K562 (cell line): Measurements from ENCODE around the gene MSS51. TPM values are rescaled to one million over a fixed set of nuclear protein-coding genes. Genes with fewer than 3 reads are reported as not detected.

ENCODE experiments used
- ARID1B ChIP-seq: fragments of 450-650 bp; IDR thresholded peaks from 2 replicates; pipeline ENCODE4 v1.6.1; 2016; ENCODE audit warnings: antibody characterized with exemption, mild to moderate bottlenecking, inconsistent platforms
- BRCA1 ChIP-seq, 2 experiments: fragments of 450-650 bp in 1 of 2; sonication (generic) in 1 of 2; formaldehyde crosslinking in 1 of 2; IDR thresholded peaks; 2 replicates each; pipeline versions ENCODE4 v1.5.0 to v1.6.1; 2017 to 2020; ENCODE audit warnings: mild to moderate bottlenecking in 1 of 2, missing genetic modification reagents in 1 of 2
- DIDO1 ChIP-seq: fragments of 450-650 bp; IDR thresholded peaks from 2 replicates; pipeline ENCODE4 v1.6.1; 2016; ENCODE audit warnings: low read depth, missing biosample characterization, missing genetic modification characterization
- DMBX1 ChIP-seq: fragments of 250-450 bp; sonication (Bioruptor Pico); IDR thresholded peaks from 2 replicates; pipeline ENCODE4 v1.8.0; 2022; ENCODE audit warnings: inconsistent platforms, mild to moderate bottlenecking, moderate library complexity, borderline replicate concordance
- E2F8 ChIP-seq: fragments of 450-650 bp; IDR thresholded peaks from 2 replicates; pipeline ENCODE4 v1.7.1; 2018; ENCODE audit warnings: mild to moderate bottlenecking, low read depth; ENCODE audit not compliant: partially characterized antibody
- ELF2 ChIP-seq: fragments of 250-450 bp; sonication (Bioruptor Pico); IDR thresholded peaks from 2 replicates; pipeline ENCODE4 v1.5.0; 2021; ENCODE audit warnings: mild to moderate bottlenecking
- GABPA ChIP-seq: fragments of 200-800 bp; sonication (Bioruptor generic); conservative IDR thresholded peaks from 2 replicates; pipeline ENCODE4 v1.6.1; 2016; ENCODE audit warnings: low read depth, missing genetic modification characterization, missing compliant biosample characterization
- HDAC3 ChIP-seq: fragments of 450-650 bp; IDR thresholded peaks from 2 replicates; pipeline ENCODE4 v1.6.1; 2018; ENCODE audit warnings: borderline replicate concordance, mild to moderate bottlenecking, moderate library complexity; ENCODE audit not compliant: partially characterized antibody
- ILF3 ChIP-seq: fragments of 450-650 bp; IDR thresholded peaks from 2 replicates; pipeline ENCODE4 v1.6.1; 2018; ENCODE audit warnings: antibody characterized with exemption, mild to moderate bottlenecking, moderate library complexity, borderline replicate concordance
- JUND ChIP-seq, 2 experiments: IDR thresholded peaks; 2 replicates in 1 of 2; 3 replicates in 1 of 2; pipeline ENCODE4 v1.6.1; 2011; ENCODE audit warnings: borderline replicate concordance in 2 of 2, low read depth in 2 of 2, low read length in 2 of 2, improper control_type of control experiment in 1 of 2, missing biosample characterization in 1 of 2, missing genetic modification characterization in 1 of 2, missing genetic modification reagents in 1 of 2
- MAFF ChIP-seq: IDR thresholded peaks from 2 replicates; pipeline ENCODE4 v1.6.1; 2012; ENCODE audit warnings: low read length, improper control_type of control experiment
- PHF8 ChIP-seq: fragments of 200-600 bp; sonication (generic); IDR thresholded peaks from 2 replicates; pipeline ENCODE4 v1.6.1; 2012; ENCODE audit warnings: mixed run types, mild to moderate bottlenecking, inconsistent platforms, low read length, moderate library complexity, borderline replicate concordance
- PML ChIP-seq: IDR thresholded peaks from 2 replicates; pipeline ENCODE4 v1.6.1; 2012; ENCODE audit warnings: low read length, inconsistent platforms
- POLR2H ChIP-seq: IDR thresholded peaks from 2 replicates; pipeline ENCODE4 v1.6.1; 2016; ENCODE audit warnings: missing genetic modification characterization, low read depth, mild to moderate bottlenecking, control low read depth, missing compliant biosample characterization, moderate library complexity
- SMAD3 ChIP-seq: fragments of 450-650 bp; formaldehyde crosslinking; conservative IDR thresholded peaks from 2 replicates; pipeline ENCODE4 v1.4.0; 2020; ENCODE audit warnings: mild to moderate bottlenecking
- TBL1XR1 ChIP-seq, 2 experiments: IDR thresholded peaks; 2 replicates each; pipeline ENCODE4 v1.6.1; 2012; ENCODE audit warnings: improper control_type of control experiment in 2 of 2, low read length in 2 of 2, mild to moderate bottlenecking in 1 of 2
- ZNF124 ChIP-seq: sonication (generic); formaldehyde crosslinking; IDR thresholded peaks from 2 replicates; pipeline ENCODE4 v1.8.1; 2022; ENCODE audit warnings: missing genetic modification reagents
- ZNF444 ChIP-seq: fragments of 250-450 bp; sonication (Bioruptor Pico); IDR thresholded peaks from 2 replicates; pipeline ENCODE4 v1.4.0; 2020; ENCODE audit warnings: mild to moderate bottlenecking, moderate library complexity
- ZNF561 ChIP-seq: fragments of 450-650 bp; formaldehyde crosslinking; conservative IDR thresholded peaks from 2 replicates; pipeline ENCODE4 v1.4.0; 2020; ENCODE audit warnings: mild to moderate bottlenecking, moderate library complexity
- ZNF77 ChIP-seq: fragments of 250-450 bp; sonication (Bioruptor Pico); IDR thresholded peaks from 2 replicates; pipeline ENCODE4 v1.5.0; 2020
- ZNF778 ChIP-seq: fragments of 450-650 bp; formaldehyde crosslinking; IDR thresholded peaks from 2 replicates; pipeline ENCODE4 v1.4.0; 2020; ENCODE audit warnings: mild to moderate bottlenecking, moderate library complexity
- polyA plus RNA-seq, 8 experiments: library from polyadenylated mRNA; depleted of rRNA in 4 of 8; stranded (reverse) in 5 of 8; unstranded in 3 of 8; fragments of >200 nt; fragmentation: Nextera tagmentation in 2 of 8; fragmentation: Illumina TruSeq in 1 of 8; extraction: Ambion mirVana in 2 of 8; extraction: Trizol in 1 of 8; gene quantifications; 2 replicates each; pipeline versions ENCODE4 v1.2.1 to v1.2.3, GENCODE V29; 2011 to 2014; ENCODE audit warnings: inconsistent platforms in 1 of 8, missing spikeins in 1 of 8
- total RNA-seq, 7 experiments: library from RNA; depleted of rRNA in 6 of 7; stranded (reverse); fragments of >200 nt in 6 of 7; fragmentation: Illumina TruSeq in 2 of 7; extraction: Trizol in 2 of 7; gene quantifications; 2 replicates each; pipeline versions ENCODE4 v1.2.1 to v1.2.3, GENCODE V29; 2011 to 2021; ENCODE audit warnings: low replicate concordance in 1 of 7
- TF ChIP-seq, protein P1 (sequence below), 2 experiments: IDR thresholded peaks in 1 of 2; conservative IDR thresholded peaks in 1 of 2; 2 replicates each; pipeline ENCODE4 v1.6.1; 2016; ENCODE audit warnings: low read depth in 2 of 2, mild to moderate bottlenecking in 1 of 2, missing compliant biosample characterization in 1 of 2, missing genetic modification characterization in 1 of 2, moderate library complexity in 1 of 2

MSS51 gene
- total and polyA plus RNA-seq, 9 of the 15 experiments (the other 6 are each of a cell fraction or from before 2014, with no cell fraction given), result 0.28 to 1.8 (median 1.2) TPM

- peak; percentile 32 for TF ChIP-seq E2F8
- TF ChIP-seq ZNF77 (CRISPR knock-in tag), result no peak
- no peak for TF ChIP-seq ZNF561
- TF ChIP-seq DIDO1 (tag), result no peak
- TF ChIP-seq ZNF124 (CRISPR knock-in tag), result no peak
- TF ChIP-seq ILF3, result no peak
- TF ChIP-seq GABPA (tag), result peak; percentile 57
- no peak; the same call in 1 of the 2 replicates for TF ChIP-seq PML
- TF ChIP-seq POLR2H (tag), result peak; percentile 80
- TF ChIP-seq TBL1XR1 (IDR thresholded peaks at IDR 0.05; ENCODE audit: low read length in 2 of 2), result no peak
- no peak for TF ChIP-seq ZNF778 (CRISPR knock-in tag)
- TF ChIP-seq ZNF444, result no peak
- TF ChIP-seq PHF8, result peak; percentile 98
- TF ChIP-seq HDAC3, result no peak
- TF ChIP-seq ELF2 (CRISPR knock-in tag), result no peak
- peak; percentile 69 for TF ChIP-seq MAFF
- TF ChIP-seq JUND (IDR thresholded peaks at IDR 0.05; ENCODE audit: borderline replicate concordance, low read depth, low read length), result peak; percentile 6; the same call in 1 of the 2 replicates
- TF ChIP-seq JUND (tag; IDR thresholded peaks at IDR 0.05; ENCODE audit: borderline replicate concordance, low read depth, low read length), result 0 out of 3 replicates have a peak, but pooled peaks have one; percentile 1
- TF ChIP-seq, protein P1, sequence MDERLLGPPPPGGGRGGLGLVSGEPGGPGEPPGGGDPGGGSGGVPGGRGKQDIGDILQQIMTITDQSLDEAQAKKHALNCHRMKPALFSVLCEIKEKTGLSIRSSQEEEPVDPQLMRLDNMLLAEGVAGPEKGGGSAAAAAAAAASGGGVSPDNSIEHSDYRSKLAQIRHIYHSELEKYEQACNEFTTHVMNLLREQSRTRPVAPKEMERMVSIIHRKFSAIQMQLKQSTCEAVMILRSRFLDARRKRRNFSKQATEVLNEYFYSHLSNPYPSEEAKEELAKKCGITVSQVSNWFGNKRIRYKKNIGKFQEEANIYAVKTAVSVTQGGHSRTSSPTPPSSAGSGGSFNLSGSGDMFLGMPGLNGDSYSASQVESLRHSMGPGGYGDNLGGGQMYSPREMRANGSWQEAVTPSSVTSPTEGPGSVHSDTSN (CRISPR knock-in tag; IDR thresholded peaks at IDR 0.05; ENCODE audit: low read depth), result no peak; the same call in 1 of the 2 replicates
- TF ChIP-seq, protein P1 (tag; conservative IDR thresholded peaks at IDR 0.05; ENCODE audit: low read depth), result no peak
- no peak for TF ChIP-seq SMAD3
- no peak for TF ChIP-seq DMBX1 (CRISPR knock-in tag)
- no peak for TF ChIP-seq BRCA1 (IDR thresholded peaks at IDR 0.05)
- no peak for TF ChIP-seq BRCA1 (CRISPR knock-in tag; IDR thresholded peaks at IDR 0.05)
- TF ChIP-seq ARID1B, result peak; percentile 66
These were observed 19.7 kb downstream of the MSS51 start, which contains the start of gene ANXA7 (continued) for GRCh38 chr10:73413528-73414229.
